IPS-15b (cell line): Measurements from ENCODE around the gene ALDH7A1.
"Not testable (repeated sequence)": the region's sequence is repeated elsewhere in the genome, so short reads cannot be mapped to it uniquely, and the experiment has no call there.

ENCODE experiments used
- H3K27me3 ChIP-seq: one replicate; pipeline ENCODE4 v1.6.1; 2013; ENCODE audit warnings: low read length; ENCODE audit not compliant: control insufficient read depth, insufficient read depth
- H3K36me3 ChIP-seq: one replicate; pipeline ENCODE4 v1.6.1; 2013; ENCODE audit warnings: low read length; ENCODE audit not compliant: control insufficient read depth, insufficient read depth
- H3K4me1 ChIP-seq: one replicate; pipeline ENCODE4 v1.6.1; 2013; ENCODE audit warnings: mild to moderate bottlenecking, low read length; ENCODE audit not compliant: control insufficient read depth, insufficient read depth
- H3K4me3 ChIP-seq: one replicate; pipeline ENCODE4 v1.5.1; 2013; ENCODE audit warnings: low read depth, low read length
- H3K9ac ChIP-seq: one replicate; pipeline ENCODE4 v1.6.1; 2013; ENCODE audit warnings: low read depth, mild to moderate bottlenecking, low read length
- H3K9me3 ChIP-seq: one replicate; pipeline ENCODE4 v1.6.1; 2013; ENCODE audit warnings: mild to moderate bottlenecking, low read length; ENCODE audit not compliant: control insufficient read depth, insufficient read depth

ALDH7A1 gene

DNA sequence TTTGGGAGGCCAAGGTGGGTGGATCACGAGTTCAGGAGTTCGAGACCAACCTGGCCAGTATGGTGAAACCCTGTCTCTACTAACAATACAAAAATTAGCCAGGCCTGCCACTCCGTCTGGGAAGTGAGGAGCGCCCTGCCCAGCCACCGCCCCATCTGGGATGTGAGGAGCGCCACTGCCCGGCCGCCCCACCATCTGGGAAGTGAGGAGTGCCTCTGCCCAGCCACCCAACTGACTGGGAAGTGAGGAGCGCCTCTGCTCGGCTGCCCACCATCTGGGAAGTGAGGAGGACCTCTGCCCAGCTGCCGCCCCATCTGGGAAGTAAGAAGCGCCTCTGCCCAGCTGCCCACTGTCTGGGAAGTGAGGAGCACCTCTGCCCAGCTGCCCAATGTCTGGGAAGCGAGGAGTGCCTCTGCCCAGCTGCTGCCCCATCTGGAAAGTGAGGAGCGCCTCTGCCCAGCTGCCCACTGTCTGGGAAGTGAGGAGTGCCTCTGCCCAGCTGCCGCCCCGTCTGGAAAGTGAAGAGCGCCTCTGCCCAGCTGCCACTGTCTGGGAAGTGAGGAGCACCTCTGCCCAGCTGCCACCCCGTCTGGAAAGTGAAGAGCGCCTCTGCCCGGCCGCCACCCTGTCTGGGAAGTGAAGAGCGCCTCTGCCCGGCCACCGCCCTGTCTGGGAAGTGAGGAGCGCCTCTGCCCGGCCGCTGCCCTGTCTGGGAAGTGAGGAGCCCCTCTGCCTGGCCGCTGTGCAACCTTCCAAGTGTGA, 5.3 kb downstream of the ALDH7A1 start:
- no peaks in the 10 kb centered on the region for H3K9me3 ChIP-seq
- H3K9ac ChIP-seq: no peak overlapping the region
- peaks cover 2% of the 10 kb centered on the region for H3K4me1 ChIP-seq
- no peaks in the 10 kb centered on the region for H3K27me3 ChIP-seq
- no peak overlapping the region for H3K4me3 ChIP-seq
- H3K36me3 ChIP-seq: peaks cover 10% of the 10 kb centered on the region

DNA sequence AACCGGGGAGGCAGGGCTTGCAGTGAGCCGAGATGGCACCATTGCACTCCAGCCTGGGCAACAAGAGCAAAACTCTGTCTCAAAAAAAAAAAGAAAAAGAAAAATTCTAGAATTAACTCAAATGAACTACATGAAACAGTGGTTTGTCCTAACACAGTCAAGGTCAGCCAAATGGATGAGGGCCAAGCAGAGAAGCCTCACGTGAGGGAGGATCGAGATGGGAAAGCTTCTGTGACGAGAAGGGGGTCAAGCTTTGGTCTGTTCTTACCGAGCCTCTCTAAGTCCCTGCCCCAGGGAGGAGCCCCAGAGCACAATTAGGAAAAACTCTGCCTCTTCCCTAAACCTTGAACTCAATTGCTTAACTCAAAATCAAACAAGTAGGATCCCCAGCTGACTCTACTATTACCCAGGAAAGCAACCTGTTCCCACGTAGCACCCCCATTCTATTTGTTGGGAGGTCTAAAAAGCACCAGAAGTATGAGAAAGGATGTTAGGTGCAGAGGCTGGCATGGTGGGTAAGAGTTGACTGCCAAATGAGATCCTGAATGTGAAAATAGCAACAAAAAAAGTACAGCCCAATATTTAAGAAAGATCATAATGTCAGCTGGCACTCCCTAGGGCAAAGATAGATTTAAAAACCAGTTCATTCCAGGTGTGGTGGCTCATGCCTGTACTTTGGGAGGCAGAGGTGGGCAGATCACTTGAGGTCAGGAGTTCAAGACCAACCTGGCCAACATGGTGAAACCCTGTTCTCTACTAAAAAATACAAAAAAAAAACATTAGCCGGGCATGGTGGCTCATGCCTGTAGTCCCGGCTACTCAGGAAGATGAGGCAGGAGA, 7.2 kb downstream of the ALDH7A1 start:
- peaks cover 12% of the 10 kb centered on the region for H3K36me3 ChIP-seq

DNA sequence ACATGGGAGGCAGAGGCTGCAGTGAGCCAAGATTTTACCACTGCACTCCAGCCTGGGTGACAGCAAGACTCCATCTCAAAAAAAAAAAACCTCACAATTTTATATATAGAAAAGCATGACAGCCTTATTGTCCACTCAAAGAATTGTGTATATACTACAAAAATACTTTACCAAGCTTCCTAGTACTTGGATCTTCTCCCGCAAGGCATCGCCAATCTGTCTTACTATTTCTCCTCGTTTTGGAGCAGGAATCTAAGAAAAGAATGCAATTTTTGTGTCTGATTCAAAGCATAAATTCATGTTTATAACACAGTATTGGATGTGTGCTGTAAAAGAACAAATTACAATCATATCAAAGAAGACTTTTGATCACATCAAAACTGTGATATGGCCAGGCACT, 11.3 kb downstream of the ALDH7A1 start:
- H3K9me3 ChIP-seq: no peaks in the 10 kb centered on the region
- no peaks in the 10 kb centered on the region for H3K4me1 ChIP-seq
- H3K4me3 ChIP-seq: no peak overlapping the region
- H3K27me3 ChIP-seq: no peaks in the 10 kb centered on the region
- H3K9ac ChIP-seq: no peak overlapping the region
- H3K36me3 ChIP-seq: peaks cover 13% of the 10 kb centered on the region

More for the DNA sequence above, 7.2 kb downstream of the ALDH7A1 start:
- no peak overlapping the region for H3K4me3 ChIP-seq
- no peak overlapping the region for H3K9ac ChIP-seq
- no peaks in the 10 kb centered on the region for H3K9me3 ChIP-seq
- H3K27me3 ChIP-seq: no peaks in the 10 kb centered on the region
- peaks cover 2% of the 10 kb centered on the region for H3K4me1 ChIP-seq

DNA sequence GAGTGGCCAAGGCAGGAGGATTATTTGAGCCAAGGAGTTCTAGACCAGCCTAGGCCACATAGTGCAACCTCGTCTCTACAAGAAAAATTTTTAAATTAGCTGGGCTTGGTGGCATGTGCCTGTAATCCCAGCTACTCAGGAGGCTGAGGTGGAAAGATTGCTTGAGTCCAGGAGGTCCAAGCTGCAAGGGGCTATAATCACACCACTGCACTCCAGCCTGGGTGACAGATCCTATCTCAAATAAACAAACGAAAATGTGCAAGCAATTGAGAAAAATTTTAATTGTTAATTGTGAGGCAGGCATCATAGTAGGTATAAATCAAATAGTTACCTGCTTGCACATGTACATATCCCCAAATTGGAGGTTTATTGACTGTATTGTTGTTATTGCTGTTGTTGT, 15.3 kb downstream of the ALDH7A1 start:
- no peak overlapping the region for H3K9ac ChIP-seq
- H3K4me1 ChIP-seq: no peaks in the 10 kb centered on the region
- H3K27me3 ChIP-seq: no peaks in the 10 kb centered on the region
- H3K9me3 ChIP-seq: no peaks in the 10 kb centered on the region
- peaks cover 36% of the 10 kb centered on the region for H3K36me3 ChIP-seq
- no peak overlapping the region for H3K4me3 ChIP-seq

DNA sequence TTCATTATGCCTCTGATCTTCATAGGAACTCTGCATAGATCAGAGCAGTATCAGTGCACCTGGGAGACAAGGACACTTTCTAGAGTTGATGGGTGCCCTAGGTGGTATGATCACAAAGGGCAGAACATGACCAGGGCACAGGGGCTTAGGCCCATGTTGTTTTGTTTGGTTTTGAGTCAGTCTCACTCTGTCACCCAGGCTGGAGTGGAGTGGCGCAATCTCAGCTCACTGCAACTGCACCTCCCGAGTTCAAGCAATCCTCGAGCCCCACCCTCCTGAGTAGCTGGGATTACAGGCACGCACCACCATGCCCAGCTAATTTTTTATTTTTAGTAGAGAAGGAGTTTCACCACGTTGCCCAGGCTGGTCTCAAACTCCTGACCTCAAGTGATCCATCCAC, 17.6 kb downstream of the ALDH7A1 start:
- H3K4me1 ChIP-seq: no peaks in the 10 kb centered on the region
- H3K27me3 ChIP-seq: no peaks in the 10 kb centered on the region
- H3K9ac ChIP-seq: no peak overlapping the region
- no peaks in the 10 kb centered on the region for H3K9me3 ChIP-seq
- no peak overlapping the region for H3K4me3 ChIP-seq
- H3K36me3 ChIP-seq: peaks cover 35% of the 10 kb centered on the region

DNA sequence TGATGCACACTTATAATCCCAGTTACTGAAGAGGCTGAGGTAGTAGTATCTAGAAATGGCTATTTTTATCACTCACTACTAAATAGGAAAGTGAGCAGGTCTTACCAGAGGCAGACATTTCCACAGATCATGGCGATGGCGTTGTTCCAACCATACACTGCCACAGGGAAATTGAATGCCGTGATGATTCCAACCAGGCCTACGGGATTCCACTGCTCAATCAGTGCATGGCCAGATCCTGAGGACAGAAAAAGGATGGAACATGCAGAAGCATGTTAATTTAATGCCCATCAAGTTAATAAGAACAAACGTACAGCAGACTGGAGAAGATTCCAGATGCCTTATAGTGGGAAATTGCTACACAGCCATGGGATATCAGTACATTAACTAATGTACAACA, 18.0 kb downstream of the ALDH7A1 start:
- no peak overlapping the region for H3K4me3 ChIP-seq
- H3K27me3 ChIP-seq: no peaks in the 10 kb centered on the region
- H3K9ac ChIP-seq: no peak overlapping the region
- H3K36me3 ChIP-seq: peaks cover 35% of the 10 kb centered on the region
- H3K9me3 ChIP-seq: no peaks in the 10 kb centered on the region
- H3K4me1 ChIP-seq: no peaks in the 10 kb centered on the region

DNA sequence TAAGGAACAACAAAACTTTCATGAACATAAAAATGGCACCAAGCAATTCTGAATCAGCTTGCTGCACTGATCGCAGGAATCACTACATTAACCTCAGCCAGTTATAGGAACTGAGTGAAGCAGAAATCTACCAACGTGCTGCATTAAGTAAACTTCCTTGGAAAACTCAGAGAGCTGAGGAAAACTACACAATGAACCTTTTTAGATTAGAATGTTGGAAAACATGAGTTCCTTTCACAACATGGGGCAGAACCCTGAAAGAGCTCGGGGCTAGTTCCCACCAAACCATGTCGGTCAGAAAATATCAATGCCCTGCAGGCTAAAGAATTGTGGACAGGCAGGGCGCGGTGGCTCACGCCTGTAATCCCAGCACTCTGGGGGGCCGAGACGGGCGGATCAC, 19.4 kb downstream of the ALDH7A1 start:
- Histone ChIP-seq H3K4me3 (no peak overlapping the region), H3K9me3 (no peaks in the 10 kb centered on the region), H3K4me1 (no peaks in the 10 kb centered on the region), H3K27me3 (no peaks in the 10 kb centered on the region), H3K36me3 (peaks cover 35% of the 10 kb centered on the region), H3K9ac (no peak overlapping the region)

DNA sequence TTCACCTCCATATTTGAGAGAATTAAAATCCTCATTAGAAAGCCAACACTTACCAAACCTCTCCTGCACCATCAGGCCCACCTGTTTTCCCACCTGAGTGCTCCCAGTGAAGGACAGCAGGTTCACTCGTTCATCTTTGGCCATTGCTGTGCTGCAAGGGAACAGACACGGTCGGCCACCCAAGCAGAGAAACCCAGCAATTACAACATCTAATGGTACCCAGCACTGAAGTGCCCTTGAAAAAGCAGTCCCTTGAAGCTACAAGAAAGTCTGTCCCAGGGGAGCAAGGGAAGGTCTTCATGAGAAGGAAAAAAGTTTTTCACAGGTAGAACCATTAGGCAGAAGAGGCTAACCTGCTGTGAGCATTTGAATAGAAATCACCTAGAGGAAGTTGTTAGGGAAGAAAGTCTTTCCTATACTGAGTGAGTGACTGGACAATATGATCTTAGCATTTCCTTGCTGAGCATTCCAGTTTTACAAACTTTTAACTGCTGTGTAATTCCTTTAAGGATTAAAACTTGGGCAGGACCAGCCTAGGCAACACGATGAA, 26.7 kb downstream of the ALDH7A1 start:
- no peaks in the 10 kb centered on the region for H3K27me3 ChIP-seq
- H3K36me3 ChIP-seq: peaks cover 12% of the 10 kb centered on the region
- no peak overlapping the region for H3K4me3 ChIP-seq
- no peaks in the 10 kb centered on the region for H3K9me3 ChIP-seq
- H3K9ac ChIP-seq: no peak overlapping the region
- H3K4me1 ChIP-seq: peaks cover 5% of the 10 kb centered on the region

DNA sequence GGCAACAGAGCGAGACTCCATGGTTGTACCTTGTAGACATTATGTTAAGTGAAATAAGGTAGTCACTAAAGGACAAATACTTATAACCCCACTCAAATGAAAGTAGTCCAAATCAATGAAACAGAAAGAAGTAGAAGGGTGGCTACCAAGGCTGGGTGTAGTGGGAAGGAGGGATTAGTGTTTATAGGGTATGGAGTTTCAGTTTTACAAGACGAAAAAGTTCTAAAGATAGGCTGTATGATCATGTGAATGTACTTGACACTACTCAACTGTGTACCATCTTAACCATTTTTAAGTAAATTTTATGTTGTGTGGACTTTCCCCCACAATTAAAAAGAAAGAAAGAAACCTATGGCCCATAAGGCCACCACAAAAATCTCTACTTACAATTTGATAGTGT, 32.2 kb downstream of the ALDH7A1 start:
- Histone ChIP-seq H3K36me3 (peaks cover 18% of the 10 kb centered on the region), H3K27me3 (no peaks in the 10 kb centered on the region), H3K9ac (no peak overlapping the region), H3K4me3 (no peak overlapping the region), H3K9me3 (no peaks in the 10 kb centered on the region), H3K4me1 (no peaks in the 10 kb centered on the region)

DNA sequence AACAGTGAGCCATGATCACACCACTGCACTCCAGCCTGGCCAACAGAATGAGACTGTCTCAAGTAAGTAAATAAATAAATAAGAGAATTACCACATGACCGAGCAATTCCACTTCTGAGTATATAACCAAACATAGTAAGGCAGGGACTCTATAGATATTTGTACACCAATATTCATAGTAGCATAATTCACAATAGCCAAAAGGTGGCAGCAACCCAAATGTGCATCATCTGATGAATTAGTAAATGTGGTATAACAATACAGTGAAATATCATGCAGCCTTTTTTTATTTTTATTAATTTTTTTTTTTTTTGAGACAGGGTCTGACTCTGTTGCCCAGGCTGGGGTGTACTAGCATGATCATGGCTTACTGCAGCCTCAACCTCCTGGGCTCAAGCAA, 33.1 kb downstream of the ALDH7A1 start:
- H3K9me3 ChIP-seq: no peaks in the 10 kb centered on the region
- H3K4me3 ChIP-seq: no peak overlapping the region
- H3K4me1 ChIP-seq: no peaks in the 10 kb centered on the region
- H3K36me3 ChIP-seq: peaks cover 15% of the 10 kb centered on the region
- no peaks in the 10 kb centered on the region for H3K27me3 ChIP-seq
- H3K9ac ChIP-seq: no peak overlapping the region

DNA sequence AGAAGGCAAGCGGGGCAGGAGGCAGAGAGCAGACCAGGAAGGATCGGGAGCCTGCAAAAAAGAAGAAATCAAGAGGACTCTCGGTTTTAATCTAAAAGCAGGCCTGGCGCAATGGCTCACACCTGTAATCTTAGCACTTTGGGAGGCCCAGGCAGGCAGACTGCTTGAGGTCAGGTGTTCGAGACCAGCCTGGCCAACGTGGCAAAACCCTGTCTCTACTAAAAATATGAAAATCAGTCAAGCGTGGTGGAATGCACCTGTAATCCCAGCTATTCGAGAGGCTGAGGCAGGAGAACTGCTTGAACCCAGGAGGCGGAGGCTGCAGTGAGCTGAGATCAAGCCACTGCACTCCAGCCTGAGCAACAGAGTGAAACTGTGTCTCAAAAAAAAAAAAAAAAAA, 39.9 kb downstream of the ALDH7A1 start:
- not testable (repeated sequence) for H3K9ac ChIP-seq, H3K4me3 ChIP-seq, H3K9me3 ChIP-seq, H3K27me3 ChIP-seq, H3K4me1 ChIP-seq
- H3K36me3 ChIP-seq: peaks cover 40% of the 10 kb centered on the region

DNA sequence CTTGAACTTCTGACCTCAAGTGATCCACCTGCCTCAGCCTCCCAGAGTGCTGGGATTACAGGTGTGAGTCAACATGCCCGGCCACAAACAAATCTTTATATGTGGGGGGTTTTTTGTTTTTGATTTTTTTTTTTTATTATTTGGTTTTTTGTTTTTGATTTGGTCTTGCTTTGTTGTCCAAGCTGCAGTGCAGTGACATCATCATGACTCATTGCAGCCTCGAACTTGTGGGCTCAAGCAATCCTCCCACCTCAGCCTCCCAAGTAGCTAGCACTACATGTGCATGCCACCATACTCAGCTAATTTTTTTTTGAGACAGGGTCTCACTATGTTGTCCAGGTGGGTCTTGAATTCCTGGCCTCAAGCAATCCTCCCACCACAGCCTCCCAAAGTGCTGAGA, 42.4 kb downstream of the ALDH7A1 start:
- no peaks in the 10 kb centered on the region for H3K9me3 ChIP-seq
- no peak overlapping the region for H3K9ac ChIP-seq
- no peak overlapping the region for H3K4me3 ChIP-seq
- H3K27me3 ChIP-seq: no peaks in the 10 kb centered on the region
- H3K36me3 ChIP-seq: peaks cover 43% of the 10 kb centered on the region
- no peaks in the 10 kb centered on the region for H3K4me1 ChIP-seq
